KMS-11 (cell line): ENCODE results near the gene NTM.
A peak's percentile ranks its signal among the peaks of the same experiment; 100 is the strongest.

Experiments used
- H2AFZ ChIP-seq: fragments of 200-600 bp; sonication (generic); 2 replicates; pipeline ENCODE4 v1.6.1; 2016; ENCODE audit warnings: antibody characterized with exemption, mixed run types, low read depth
- H3K27ac ChIP-seq: fragments of 200-600 bp; sonication (generic); 2 replicates; pipeline ENCODE4 v1.6.1; 2016; ENCODE audit warnings: mild to moderate bottlenecking, mixed run types
- H3K27me3 ChIP-seq: fragments of 200-600 bp; sonication (generic); 2 replicates; pipeline ENCODE4 v1.6.1; 2017; ENCODE audit warnings: mild to moderate bottlenecking, low read depth, mixed run types, moderate library complexity; ENCODE audit not compliant: insufficient read depth
- H3K36me3 ChIP-seq: fragments of 200-600 bp; sonication (generic); 2 replicates; pipeline ENCODE4 v1.6.1; 2017; ENCODE audit warnings: mild to moderate bottlenecking, mixed run types; ENCODE audit not compliant: insufficient read depth
- H3K4me1 ChIP-seq: fragments of 200-600 bp; sonication (generic); 2 replicates; pipeline ENCODE4 v1.6.1; 2016; ENCODE audit warnings: mild to moderate bottlenecking, low read depth, mixed run types; ENCODE audit not compliant: poor library complexity, severe bottlenecking
- H3K4me2 ChIP-seq: fragments of 200-600 bp; sonication (generic); 2 replicates; pipeline ENCODE4 v1.7.0; 2016; ENCODE audit warnings: mild to moderate bottlenecking, mixed run types
- H3K4me3 ChIP-seq: fragments of 200-600 bp; sonication (generic); IDR thresholded peaks from 2 replicates; pipeline ENCODE4 v1.6.1; 2017; ENCODE audit warnings: low read depth, low read length, mixed read lengths; ENCODE audit not compliant: insufficient read depth
- H3K79me2 ChIP-seq: fragments of 200-600 bp; sonication (generic); 2 replicates; pipeline ENCODE4 v1.6.1; 2016; ENCODE audit warnings: low read depth, mixed run types; ENCODE audit not compliant: insufficient read depth
- H3K9ac ChIP-seq: fragments of 200-600 bp; sonication (generic); 2 replicates; pipeline ENCODE4 v1.6.1; 2016; ENCODE audit warnings: mild to moderate bottlenecking, mixed run types
- H4K20me1 ChIP-seq: fragments of 200-600 bp; sonication (generic); 2 replicates; pipeline ENCODE4 v1.6.1; 2016; ENCODE audit warnings: mild to moderate bottlenecking, mixed run types; ENCODE audit not compliant: insufficient read depth
- CTCF ChIP-seq: fragments of 200-600 bp; sonication (generic); conservative IDR thresholded peaks from 2 replicates; pipeline ENCODE4 v1.6.1; 2017; ENCODE audit warnings: low read depth, mild to moderate bottlenecking, antibody characterized with exemption, low read length, moderate library complexity, mixed read lengths

Gene NTM

GRCh38 chr11:132311703-132312102 lies 941.3 kb downstream of the NTM start:
- peaks cover 10% of the 10 kb centered on the region for H3K4me1 ChIP-seq

GRCh38 chr11:132312161-132312560 lies 941.7 kb downstream of the NTM start:
- Histone ChIP-seq H3K36me3 (no peaks in the 10 kb centered on the region), H3K9ac (no peak overlapping the region), H3K27me3 (no peaks in the 10 kb centered on the region), H3K4me2 (no peak overlapping the region), H4K20me1 (no peaks in the 10 kb centered on the region), H3K27ac (no peak overlapping the region), H2AFZ (no peak overlapping the region; the same call in 1 of the 2 replicates), H3K4me1 (peaks cover 10% of the 10 kb centered on the region), H3K79me2 (no peaks in the 10 kb centered on the region), H3K4me3 (no peak overlapping the region)
- TF ChIP-seq CTCF = no peak

More at GRCh38 chr11:132311703-132312102, 941.3 kb downstream of the NTM start:
- Histone ChIP-seq H2AFZ (no peak overlapping the region), H4K20me1 (no peaks in the 10 kb centered on the region), H3K36me3 (no peaks in the 10 kb centered on the region), H3K27ac (no peak overlapping the region), H3K4me3 (no peak overlapping the region), H3K9ac (no peak overlapping the region), H3K4me2 (no peak overlapping the region), H3K79me2 (no peaks in the 10 kb centered on the region), H3K27me3 (no peaks in the 10 kb centered on the region)
- TF ChIP-seq CTCF = no peak

DNA sequence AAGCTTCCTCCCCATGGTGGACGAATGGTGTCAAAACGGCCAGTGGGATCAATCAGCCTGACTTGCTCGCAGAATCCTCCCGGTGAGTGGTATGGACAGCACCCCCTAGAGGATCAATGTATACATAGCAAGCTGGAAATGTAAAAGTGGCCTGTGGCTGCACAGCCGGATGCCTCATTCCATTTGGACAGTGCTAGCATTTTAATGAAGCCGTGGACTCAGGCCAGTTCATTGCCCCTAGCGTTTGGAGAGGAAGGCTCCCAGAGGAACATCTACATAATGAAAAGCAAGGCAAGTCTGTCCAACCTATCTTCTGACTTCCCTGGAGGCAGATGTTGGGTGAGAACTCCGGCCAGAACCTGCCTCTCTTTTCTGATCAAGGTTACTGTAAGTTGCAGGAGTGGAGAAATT lies 942.3 kb downstream of the NTM start:
- no peak overlapping the region; the same call in 1 of the 2 replicates for H2AFZ ChIP-seq
- H3K9ac ChIP-seq = no peak overlapping the region

GRCh38 chr11:132314911-132315455 lies 944.6 kb downstream of the NTM start:
- Histone ChIP-seq H3K4me2 (no peak overlapping the region), H3K79me2 (no peaks in the 10 kb centered on the region), H3K4me1 (peaks cover 10% of the 10 kb centered on the region), H2AFZ (no peak overlapping the region), H3K36me3 (no peaks in the 10 kb centered on the region), H3K4me3 (no peak overlapping the region), H3K9ac (no peak overlapping the region), H4K20me1 (no peaks in the 10 kb centered on the region), H3K27me3 (no peaks in the 10 kb centered on the region), H3K27ac (no peak overlapping the region)
- TF ChIP-seq CTCF = no peak

More for the DNA sequence above, 942.3 kb downstream of the NTM start:
- Histone ChIP-seq H4K20me1 (no peaks in the 10 kb centered on the region), H3K36me3 (no peaks in the 10 kb centered on the region), H3K27ac (no peak overlapping the region), H3K4me1 (peaks cover 10% of the 10 kb centered on the region), H3K79me2 (no peaks in the 10 kb centered on the region), H3K4me2 (no peak overlapping the region), H3K27me3 (no peaks in the 10 kb centered on the region), H3K4me3 (no peak overlapping the region)
- peak; percentile 68 for TF ChIP-seq CTCF
